Measurements from ENCODE around the gene CDC34. TPM values are rescaled to one million over a fixed set of nuclear protein-coding genes. Genes with fewer than 3 reads are reported as not detected.
A peak's percentile ranks its signal among the peaks of the same experiment; 100 is the strongest.

The CDC34 gene
- total and polyA plus RNA-seq, 7 donors, result 72.6 to 160 (median 107) TPM

DNA sequence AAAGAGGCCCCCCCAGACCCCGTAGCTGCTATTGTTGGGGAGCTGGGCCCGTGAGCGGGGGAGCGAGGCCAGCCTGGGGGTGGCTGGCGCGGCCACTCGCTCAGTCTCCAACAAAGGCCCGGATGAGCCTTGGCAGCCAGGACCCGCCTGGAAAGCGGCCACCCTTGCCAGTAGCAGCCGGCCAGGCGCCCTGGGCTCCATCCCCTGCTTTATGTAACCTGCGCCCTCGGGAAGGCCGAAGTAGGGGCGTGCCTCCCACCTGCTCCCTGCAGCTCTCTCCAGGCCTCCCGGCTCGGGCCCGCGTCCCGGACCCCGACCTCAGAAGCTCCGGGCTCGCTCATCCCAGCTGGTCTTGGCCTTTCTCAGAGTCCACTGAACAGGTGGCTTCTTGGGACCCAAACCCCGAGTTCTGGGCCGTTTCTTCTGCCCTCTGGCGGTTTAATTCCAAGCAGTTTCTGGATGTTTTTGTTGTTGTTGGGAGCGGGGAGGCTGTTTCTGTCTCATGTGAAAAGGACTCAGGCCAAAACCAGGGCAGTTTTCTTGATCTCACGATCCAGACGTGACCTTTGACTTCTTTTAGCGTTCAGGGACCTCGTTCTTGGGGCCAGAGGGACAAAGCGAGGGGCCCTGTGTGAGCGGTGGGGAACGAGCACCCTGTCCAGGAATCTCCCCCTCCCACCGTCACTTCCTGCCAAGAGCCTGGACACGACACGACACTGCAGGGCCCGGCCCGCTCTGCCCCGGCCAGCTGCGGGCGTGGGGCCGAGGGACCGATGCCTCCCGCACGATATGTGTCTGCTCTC lies 1.2 kb downstream of the CDC34 start:
- H3K4me1 ChIP-seq, result peaks cover 27% of the 10 kb centered on the region
- TF ChIP-seq, protein P1, sequence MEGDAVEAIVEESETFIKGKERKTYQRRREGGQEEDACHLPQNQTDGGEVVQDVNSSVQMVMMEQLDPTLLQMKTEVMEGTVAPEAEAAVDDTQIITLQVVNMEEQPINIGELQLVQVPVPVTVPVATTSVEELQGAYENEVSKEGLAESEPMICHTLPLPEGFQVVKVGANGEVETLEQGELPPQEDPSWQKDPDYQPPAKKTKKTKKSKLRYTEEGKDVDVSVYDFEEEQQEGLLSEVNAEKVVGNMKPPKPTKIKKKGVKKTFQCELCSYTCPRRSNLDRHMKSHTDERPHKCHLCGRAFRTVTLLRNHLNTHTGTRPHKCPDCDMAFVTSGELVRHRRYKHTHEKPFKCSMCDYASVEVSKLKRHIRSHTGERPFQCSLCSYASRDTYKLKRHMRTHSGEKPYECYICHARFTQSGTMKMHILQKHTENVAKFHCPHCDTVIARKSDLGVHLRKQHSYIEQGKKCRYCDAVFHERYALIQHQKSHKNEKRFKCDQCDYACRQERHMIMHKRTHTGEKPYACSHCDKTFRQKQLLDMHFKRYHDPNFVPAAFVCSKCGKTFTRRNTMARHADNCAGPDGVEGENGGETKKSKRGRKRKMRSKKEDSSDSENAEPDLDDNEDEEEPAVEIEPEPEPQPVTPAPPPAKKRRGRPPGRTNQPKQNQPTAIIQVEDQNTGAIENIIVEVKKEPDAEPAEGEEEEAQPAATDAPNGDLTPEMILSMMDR (IDR thresholded peaks at IDR 0.05), result peak; percentile 39
- ATAC-seq (peak; percentile 60 to 81 (median 68)), DNase-seq (peak; percentile 84 to 93)
- intact Hi-C loops (cut with DNase I), result loop anchor here (1.0 to 5.0 kb wide), 2 partner anchors 40 kb away; partner anchors contain the start of gene BSG (in 2 of the 2)
- no peaks in the 10 kb centered on the region for H3K9me3 ChIP-seq
- peak overlapping the region; percentile 98 for H3K27ac ChIP-seq
- WGBS, 3 donors, result 0 to 1% (median 1%) methylated on average over 38 to 47 of the region's 47 CpGs
- peak overlapping the region; percentile 89 for H3K4me3 ChIP-seq
- H3K36me3 ChIP-seq (ENCODE audit: insufficient read depth in 1 of 2, low read depth in 1 of 2), result peaks cover 0 to 21% of the 10 kb centered on the region in 2 donors
- H3K27me3 ChIP-seq (ENCODE audit: insufficient read depth in 3 of 3, low read length in 2 of 3), result no peaks in the 10 kb centered on the region

DNA sequence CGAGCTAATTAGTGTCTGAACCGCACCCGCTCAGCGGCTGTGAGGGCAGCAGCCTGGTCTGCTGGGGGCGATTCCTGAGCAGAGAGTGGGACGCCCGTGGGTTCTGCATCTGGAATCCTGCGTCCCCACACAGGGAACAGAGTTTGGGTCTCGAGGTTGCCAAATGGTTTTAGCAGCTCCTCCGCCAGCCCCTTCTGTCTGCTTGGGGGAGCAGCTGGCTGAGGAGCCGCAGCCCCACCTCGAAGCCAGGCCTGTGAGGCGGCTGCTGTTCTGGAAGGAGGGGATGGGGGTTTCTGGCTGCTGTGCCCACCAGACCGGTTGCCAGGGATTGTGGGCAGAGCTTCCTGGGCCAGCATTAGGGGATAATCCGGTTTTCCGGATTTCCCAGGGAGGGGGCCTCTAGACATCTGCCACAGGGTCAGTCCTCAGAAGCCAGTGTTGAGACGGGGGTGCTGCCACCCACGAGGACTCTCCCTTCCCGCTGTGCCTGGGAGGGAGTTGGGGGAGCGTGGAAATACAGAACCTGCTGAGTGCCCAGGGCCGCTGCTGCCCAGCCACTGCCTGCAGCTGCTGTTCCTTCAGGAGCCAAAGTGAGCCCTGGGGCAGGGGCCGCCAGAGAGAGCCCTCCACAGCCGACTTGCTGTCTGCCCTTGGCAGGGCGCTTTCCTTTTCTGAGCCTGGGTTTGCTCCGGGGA lies 2.0 kb downstream of the CDC34 start:
- 14 to 26% (median 16%) methylated on average over 24 to 25 of the region's 25 CpGs for WGBS, 3 donors
- intact Hi-C loops (cut with DNase I), result loop anchor here in 1 of 2 donors (5.0 kb wide), 1 partner anchor 39 kb away; the partner anchor contains the start of gene BSG
- TF ChIP-seq, protein P1 (IDR thresholded peaks at IDR 0.05), result no peak

DNA sequence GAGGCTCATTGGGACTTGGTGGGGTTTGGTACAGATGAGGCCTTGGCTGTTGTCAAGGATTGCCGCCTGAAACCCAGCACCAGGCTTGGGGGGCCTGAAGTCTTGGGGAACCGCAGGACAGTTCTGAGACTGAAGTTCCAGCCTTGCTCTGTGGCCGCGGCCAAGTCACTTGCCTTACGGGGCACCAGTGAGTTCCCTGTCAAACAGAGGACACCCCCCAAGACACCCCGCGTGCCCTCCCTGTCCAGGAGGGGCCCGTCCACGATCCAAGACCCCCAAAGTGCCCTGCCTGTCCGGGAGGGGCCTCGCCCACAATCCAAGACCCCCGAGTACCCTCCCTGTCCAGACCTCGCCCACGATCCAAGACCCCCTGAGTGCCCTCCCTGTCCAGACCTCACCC lies 2.5 kb downstream of the CDC34 start:
- Histone ChIP-seq H3K36me3 (ENCODE audit: insufficient read depth in 1 of 2, low read depth in 1 of 2) (peaks cover 0 to 34% of the 10 kb centered on the region in 2 donors), H3K27ac (peak overlapping the region; percentile 98), H3K4me3 (peak overlapping the region; percentile 89), H3K9me3 (no peaks in the 10 kb centered on the region), H3K4me1 (peaks cover 36% of the 10 kb centered on the region), H3K27me3 (ENCODE audit: insufficient read depth in 3 of 3, low read length in 2 of 3) (no peaks in the 10 kb centered on the region)
- TF ChIP-seq, protein P1 (IDR thresholded peaks at IDR 0.05), result no peak
- WGBS, 3 donors, result 69 to 71% (median 69%) methylated on average over 14 of the region's 14 CpGs
- ATAC-seq (no peak), DNase-seq (no peak)
- intact Hi-C loops (cut with DNase I), result loop anchor here in 1 of 2 donors (5.0 kb wide), 1 partner anchor 38 kb away; the partner anchor contains the start of gene BSG

More for the DNA sequence above, 2.0 kb downstream of the CDC34 start:
- Histone ChIP-seq H3K4me1 (peaks cover 31% of the 10 kb centered on the region), H3K27me3 (ENCODE audit: insufficient read depth in 3 of 3, low read length in 2 of 3) (no peaks in the 10 kb centered on the region), H3K36me3 (ENCODE audit: insufficient read depth in 1 of 2, low read depth in 1 of 2) (peaks cover 0 to 28% of the 10 kb centered on the region in 2 donors), H3K9me3 (no peaks in the 10 kb centered on the region), H3K4me3 (peak overlapping the region; percentile 89), H3K27ac (peak overlapping the region; percentile 98)
- ATAC-seq (no peak), DNase-seq (no peak)

DNA sequence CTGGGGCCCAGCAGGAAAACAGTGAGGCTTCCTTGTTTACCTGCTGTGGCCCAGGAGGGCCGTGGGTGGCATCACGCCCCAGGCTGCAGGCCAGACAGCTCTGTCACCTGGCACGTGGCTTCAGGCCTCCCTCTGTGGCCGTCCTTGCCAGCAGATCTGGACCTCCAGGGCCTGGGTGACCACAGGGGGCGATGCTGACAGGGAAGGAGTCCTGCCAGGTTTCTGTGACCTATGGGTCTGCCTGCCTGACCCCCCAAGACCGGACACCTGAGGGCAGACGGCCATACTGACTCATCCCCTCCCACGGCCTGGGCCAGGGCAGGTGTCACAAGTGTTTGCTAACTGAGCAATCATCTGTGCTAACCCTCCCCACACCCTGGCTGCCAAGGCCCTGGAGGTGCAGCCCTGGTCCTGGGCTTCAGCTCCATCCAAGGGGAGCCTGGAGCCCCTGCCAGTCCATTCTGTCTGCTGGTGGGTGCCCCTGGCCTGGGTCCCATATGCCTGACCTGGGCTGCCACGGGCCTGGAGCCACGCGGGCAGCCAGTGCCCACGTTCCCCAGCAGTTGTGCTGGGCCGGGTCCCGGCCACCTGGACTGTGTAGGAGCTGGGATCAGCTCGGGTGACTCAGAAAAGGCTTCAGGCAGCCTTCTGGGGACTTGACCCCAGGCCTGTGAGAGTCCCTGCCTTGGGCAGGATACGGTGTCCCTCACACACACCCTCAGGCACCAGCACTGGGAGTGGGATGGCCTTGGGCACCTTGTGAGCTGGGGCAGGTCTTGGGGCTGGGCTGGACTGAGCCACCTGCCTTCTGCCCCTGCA lies 3.7 kb downstream of the CDC34 start:
- ATAC-seq, result peak; percentile 5 to 36 (median 26)
- TF ChIP-seq, protein P1 (IDR thresholded peaks at IDR 0.05), result no peak
- no peaks in the 10 kb centered on the region for H3K9me3 ChIP-seq
- H3K27ac ChIP-seq, result peak overlapping the region; percentile 49
- intact Hi-C loops (cut with DNase I), result no loop called here
- peaks cover 36% of the 10 kb centered on the region for H3K4me1 ChIP-seq
- peaks cover 0 to 41% of the 10 kb centered on the region in 2 donors for H3K36me3 ChIP-seq (ENCODE audit: insufficient read depth in 1 of 2, low read depth in 1 of 2)
- 36 to 50% (median 43%) methylated on average over 16 of the region's 16 CpGs for WGBS, 3 donors
- peak overlapping the region; percentile 20 for H3K4me3 ChIP-seq
- DNase-seq, result peak in 1 of 2 donors; percentile 69
- H3K27me3 ChIP-seq (ENCODE audit: insufficient read depth in 3 of 3, low read length in 2 of 3), result no peaks in the 10 kb centered on the region

Data from psoas muscle (tissue), 8 donors.